HG02610 (cell line): ENCODE results near the gene TTLL5.

Experiments used
- ATAC-seq: cut with Tn5 transposase; IDR thresholded peaks from one replicate; pipeline ENCODE4 v1.9.1; 2021; ENCODE audit warnings: mild to moderate bottlenecking, moderate library complexity; ENCODE audit not compliant: unreplicated experiment

TTLL5 gene

DNA sequence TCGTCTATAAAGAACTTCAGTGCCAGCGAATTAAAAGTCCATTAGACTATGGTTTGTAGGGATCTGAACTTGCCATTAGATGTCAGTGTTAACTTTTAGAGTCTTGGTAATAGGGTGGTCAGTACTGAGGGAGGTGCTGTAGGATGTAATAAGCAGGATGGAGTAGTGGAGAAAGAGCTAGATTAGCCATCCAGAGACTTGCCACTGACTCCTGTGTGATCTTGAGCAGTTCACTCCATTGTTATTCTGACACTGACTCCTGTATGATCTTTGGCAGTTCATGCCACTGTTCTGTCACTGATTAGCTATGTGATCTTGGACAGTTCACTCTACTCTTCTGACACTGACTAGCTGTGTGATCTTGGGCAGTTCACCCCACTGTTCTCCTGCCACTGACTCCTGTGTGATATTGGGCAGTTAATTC, 133.6 kb downstream of the TTLL5 start:
- ATAC-seq, result no peak

DNA sequence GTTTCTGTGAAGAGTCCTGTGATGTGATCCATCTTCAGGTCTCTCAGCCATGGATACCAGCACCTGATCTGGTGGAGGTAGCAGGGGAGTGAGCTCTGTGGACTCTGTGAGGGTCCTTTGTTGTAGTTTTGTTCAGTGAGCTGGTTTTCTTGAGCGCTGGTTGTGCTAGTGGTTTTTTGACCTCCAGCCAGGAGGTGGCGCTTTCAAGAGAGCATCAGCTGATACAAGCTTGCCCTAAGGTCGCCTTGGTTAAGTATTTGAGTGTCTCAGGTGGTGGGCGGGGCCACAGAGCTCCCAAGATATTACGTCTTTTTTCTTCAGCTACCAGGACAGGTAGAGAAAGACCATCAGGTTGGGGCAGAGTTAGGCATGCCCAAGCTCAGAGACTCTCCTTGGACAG, 139.7 kb downstream of the TTLL5 start:
- ATAC-seq, result no peak

DNA sequence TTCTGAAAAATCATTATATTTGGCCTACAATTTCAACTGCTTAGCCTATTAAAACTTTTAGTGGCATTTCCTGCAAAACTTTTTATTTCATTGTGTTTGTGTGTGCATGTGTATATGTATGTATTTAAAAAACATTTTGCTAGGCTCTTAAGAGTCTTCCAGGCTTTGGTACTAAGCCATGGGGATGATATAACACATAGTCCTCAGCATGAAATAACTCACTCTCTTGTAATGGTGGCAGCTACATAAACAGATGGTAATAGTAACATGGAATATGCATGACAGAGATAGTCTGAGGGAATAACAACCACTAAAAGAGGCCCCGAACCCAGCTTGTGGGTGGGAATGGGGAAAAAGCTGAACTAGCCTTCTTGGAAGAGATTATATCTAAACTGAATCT, 141.4 kb downstream of the TTLL5 start:
- no peak for ATAC-seq

DNA sequence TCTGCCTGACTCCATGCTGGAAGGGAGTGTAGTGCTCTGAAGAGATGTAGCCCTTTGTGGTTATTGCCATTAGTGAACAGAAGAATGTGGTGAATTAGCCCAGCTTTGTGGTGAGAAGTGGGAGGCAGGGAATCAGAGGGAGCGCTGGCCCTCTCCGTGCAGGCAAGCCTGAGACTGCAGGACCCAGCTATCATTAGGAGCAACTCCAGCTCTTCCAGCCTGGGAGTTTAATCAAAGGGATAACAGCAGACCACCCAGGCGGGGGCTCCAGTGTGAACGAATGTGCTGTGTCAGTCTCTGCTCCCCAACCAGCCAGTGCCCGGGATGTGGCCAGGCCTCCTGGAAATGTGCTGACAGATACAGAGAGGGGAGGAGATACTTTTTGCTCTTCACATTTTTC, 142.7 kb downstream of the TTLL5 start:
- no peak for ATAC-seq

DNA sequence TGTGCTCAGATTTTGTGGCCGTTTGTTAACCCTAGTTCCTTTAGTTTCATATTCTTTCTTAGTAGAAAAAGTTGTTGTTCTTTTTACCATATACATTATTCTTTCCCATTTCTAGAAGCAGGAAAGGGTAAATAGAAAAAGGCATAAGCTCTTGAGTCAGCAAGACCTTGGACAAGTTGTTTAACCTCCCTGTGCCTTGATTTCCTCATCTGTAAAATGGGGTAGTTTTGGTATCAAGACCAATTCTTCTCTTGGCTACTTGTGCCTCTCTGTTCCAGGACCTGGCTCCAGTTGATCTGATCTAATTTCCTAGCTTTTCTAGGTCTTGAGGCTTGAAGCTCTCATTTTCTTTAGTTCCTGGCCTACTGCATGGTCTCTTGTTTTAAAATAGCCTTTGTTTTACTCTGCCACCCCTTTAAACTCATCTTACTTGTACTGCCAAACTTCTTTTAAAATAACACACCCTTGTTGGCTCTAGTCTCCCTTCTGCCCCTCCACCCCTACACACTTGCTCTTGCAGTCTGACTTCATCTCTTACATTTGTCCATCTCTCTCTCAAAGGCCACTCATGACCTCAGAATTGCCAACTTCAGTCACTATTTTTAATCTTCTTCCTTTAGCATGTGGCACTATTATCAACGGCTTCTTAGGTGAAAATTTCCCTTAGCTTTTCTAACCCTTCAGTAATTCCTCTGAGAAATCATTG, 143.7 kb downstream of the TTLL5 start:
- no peak for ATAC-seq

DNA sequence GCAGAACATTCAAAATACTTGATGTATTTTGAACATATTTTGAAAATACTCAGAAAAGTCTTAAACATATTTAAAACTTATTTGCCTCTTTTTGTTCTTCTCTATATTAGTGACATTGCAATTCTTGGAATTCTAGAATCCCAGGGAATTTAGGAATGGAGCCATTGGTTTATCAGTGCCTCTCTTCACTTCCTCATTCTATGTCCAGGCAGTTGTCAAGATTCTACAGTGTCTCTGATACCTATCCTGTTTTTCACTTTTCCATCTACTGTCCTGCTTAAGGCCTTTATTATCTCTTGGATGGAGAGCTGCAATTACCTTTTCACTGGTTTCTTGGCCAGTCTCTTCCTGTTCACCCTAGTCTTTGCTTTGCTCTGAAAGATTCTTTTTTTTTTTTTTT, 144.6 kb downstream of the TTLL5 start:
- ATAC-seq, result no peak

DNA sequence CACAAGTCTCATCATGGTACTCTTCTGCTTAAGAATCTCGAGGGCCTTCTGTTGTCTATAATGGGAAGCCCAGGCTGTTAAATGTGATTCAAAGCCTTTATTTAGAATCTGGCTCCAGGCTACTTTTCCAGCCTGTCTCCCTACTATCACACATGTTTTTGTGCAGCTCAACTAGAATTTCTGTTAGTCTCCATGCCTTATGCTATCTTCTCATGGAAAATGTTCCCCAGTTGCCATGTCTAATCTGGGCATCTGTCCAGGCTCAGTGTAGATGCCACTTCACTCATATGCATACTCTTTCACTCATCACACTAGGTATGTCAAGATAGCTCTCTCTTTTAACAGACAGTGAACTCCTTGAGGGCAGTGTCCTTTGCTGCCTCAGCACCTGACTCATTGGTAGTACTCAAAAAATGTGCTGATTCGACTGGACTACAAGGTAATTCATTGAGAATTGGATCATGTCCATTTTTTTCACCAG, 145.3 kb downstream of the TTLL5 start:
- ATAC-seq, result no peak

DNA sequence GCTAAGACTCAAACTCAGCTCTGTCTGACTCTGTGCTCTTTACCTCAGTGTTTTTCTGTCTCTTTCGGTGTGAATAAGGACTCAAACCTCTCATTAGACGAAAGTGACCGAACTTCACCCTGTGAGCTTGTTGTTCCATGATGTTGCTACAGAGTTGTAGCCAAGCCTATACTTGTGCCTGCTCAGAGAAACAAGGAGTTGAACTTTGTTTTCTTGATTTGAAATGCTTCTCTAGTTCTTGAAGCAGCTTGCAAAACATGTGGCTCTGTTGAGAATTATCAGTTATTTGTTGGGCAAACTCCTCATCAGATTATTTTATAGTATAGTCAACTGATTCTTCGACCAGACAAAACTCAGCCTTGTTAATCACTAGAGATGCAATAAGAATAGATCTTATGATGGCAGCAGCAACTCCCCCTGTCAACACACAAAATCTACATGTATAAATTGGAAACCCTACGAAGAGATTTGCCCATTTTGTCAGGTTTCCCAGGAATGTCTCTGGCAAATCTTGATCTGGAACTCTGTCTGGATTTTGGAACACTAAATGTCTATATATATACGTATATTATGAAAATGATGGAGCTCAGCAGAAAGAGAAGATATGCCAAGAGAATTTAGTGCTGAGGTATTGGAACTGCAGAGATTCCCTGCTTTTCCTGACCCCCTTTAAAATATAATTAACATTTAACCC, 146.8 kb downstream of the TTLL5 start:
- ATAC-seq, result no peak

DNA sequence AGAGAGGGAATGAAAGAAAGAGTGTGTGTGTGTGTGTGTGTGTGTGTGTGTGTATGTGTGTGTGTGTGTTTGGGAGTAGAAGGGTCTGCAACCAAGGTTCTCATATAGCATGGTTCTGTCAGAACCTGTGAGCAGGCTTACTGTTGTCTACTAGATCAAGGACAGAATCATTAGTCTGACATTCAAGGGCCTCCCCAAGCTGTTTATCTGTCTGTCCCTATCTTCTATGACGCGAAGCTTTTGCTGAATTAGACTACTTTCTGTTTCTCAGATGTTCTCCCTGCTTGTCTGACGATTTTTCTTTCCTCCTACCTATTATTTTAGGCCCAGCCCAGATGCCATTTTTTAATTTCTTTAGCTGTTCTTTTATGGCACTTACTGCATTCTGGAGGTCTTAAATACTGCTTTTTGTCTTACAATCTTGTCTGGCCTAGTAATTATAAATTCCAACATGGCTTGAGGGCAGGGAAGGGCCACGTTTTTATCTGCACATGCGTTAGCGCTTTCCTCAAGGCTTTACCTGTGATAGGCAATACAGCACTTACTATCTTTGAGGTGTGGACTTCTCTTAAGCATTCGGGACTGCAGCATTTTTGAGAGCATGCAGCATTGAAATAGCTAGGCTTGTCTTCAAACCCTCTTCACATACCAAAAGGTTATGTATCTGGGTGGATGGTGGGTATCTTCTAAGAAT, 150.2 kb downstream of the TTLL5 start:
- ATAC-seq, result no peak

DNA sequence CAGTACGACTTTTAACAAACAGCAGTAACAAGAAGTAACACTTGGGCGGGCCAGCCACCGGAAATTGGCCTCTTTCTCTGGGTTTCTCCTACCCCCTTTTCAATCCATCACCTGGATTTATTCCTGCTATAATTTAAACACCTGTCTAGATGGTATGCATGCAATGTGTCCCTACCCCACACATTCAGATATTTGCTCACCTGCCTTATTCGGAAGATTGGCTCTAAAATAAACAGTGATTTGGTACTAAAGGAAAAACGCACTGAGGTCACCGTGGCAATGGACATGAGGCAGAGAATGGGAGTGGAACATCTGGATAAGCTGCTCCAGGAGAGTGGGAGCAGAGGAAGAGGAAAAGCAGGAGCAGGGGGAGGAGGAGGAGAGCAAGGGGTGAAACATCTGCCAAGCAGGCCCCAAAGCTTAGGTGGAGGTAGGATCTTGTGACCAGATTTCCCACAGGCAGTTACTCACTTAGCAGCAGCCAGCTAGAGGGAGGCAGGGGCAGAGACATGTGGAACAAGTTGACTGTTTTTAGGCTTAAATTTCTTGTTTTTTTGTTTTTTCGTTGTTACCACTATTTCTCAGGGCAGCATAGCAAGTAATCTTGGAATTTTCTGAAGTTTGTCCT, 150.9 kb downstream of the TTLL5 start:
- ATAC-seq, result no peak

DNA sequence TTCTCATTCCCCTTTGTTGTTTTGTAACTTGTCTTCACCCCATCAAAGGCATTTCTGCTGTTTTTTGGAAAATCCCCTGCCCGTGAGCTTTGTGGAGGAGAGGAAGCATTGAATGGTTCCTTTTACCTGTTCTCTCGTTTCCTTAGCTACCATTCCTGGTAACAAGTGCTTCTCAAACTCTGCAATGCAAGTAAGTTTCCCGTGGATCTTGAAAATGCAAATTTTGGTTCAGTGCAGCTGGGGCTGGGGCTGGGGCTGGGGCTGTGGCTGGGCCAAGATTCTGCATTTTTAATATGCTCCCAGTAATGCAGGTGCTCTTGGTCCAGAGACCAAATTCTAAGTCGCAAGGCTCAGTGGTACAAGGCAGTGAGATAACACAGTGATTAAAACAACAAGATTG, 151.6 kb downstream of the TTLL5 start:
- no peak for ATAC-seq

DNA sequence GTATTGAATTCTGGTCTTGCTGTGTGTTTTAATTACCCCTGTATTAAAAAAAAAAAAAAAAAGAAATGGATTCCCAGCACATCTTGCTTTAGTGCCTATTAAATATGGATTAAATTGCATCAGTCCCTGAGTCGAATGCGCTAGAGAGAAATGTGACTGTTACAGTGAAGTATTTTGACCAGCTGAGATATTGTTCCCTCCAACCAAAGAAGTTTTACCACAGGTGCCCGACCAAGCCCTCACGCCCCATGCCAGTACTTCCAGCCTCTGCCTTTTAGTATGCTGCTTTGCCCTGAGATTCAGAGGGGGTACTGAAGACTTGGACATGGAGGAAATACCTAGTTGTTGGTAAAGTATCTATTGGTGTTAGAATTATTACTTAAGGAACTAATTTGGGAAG, 159.7 kb downstream of the TTLL5 start:
- no peak for ATAC-seq

DNA sequence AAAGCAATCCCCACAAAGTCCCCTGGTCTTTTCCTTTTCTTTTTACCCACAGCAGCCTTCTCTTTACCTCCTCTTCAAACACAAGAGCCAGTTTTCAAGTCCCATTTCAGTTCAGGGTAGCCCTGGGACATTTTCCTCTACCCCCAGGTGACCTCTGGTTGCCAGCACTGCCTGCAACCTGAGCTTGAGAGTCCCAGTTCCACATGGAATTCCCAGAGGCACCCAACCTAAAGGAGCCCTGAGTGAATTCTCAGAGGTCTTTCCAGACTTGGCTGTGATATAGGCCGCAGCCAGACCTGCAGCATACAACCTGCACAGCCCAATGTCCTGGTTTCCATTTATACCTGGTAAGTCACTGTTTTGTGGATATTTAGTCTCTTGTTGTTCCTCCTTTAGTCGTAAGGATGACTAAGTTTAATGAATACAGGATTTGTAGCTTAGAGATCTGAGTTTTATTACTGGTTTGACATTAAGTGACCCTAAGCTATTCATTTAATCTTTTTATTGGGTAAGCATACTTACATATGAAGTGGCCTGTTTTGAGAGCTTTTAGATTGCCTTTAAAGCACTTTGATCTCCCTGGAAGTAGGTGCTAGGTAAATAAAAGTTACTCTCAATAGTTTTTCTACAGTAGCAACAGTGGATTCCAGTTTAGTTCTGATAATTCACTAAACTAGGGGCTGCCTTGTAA, 160.9 kb downstream of the TTLL5 start:
- no peak for ATAC-seq

DNA sequence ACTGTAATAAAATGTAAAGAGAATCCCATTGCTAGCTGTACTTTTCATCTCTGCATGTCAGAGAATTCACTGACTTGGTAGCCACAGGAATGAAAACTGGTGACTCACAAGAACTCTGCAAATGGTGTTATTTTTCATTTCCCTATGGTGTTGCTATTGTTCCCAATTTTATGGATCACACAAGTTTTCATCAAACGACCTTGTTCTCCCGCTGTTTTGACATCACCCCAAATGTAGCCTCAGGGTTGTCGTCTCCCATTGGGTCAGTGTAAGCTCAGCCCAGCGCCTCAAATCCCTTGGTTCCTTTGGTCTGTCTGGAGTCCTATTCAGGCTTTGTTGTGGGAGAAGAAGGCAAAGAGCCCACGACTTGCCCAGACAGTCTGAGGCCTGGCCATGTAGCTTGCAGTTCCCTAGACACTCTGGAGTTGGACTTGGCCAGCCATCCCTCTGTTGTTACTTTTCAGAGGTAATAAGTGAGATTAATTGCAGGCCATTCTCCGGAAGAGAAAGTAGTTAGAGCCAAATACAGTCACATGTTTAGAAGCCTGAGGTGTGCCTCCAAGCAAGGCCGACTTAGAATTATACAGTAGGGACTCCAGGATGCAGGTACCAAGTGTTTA, 161.6 kb downstream of the TTLL5 start:
- ATAC-seq, result no peak

DNA sequence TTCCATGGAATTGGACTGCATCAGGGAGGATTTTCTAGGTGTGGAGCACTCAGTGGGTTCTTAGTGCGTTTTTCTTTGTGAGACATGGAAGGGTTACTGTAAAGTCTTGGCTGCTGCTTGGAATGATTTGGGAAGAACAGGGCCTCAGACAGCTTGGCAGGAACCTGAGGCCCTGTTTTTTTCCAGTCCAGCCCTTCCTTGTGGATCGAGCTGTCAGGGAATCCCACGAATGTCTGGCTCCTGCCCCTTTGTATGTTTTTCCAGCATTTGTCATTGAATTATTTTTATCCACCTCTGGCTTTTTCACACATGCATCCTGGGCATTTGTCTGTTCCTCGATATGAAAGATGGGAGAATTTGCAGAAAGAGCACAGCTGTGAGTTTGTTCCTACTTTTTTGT, 162.3 kb downstream of the TTLL5 start:
- ATAC-seq, result no peak

DNA sequence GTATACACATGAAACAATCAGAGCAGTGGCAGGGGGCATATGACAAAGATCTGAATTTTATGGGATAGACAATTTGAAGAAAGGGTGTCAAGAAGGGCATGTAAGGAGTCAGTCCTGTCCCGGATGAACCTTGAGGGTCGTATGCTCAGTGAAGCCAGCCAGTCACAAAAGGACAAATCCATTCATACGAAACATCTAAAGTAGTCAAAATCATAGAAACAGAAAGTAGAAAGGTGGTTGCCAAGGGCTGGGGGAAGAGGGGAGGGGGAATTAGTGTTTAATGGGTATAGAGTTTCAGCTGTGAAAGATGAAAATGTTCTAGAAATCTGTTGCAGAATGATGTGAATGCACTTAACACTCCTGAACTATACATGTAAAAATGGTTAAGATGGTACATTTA, 163.3 kb downstream of the TTLL5 start:
- ATAC-seq, result no peak

DNA sequence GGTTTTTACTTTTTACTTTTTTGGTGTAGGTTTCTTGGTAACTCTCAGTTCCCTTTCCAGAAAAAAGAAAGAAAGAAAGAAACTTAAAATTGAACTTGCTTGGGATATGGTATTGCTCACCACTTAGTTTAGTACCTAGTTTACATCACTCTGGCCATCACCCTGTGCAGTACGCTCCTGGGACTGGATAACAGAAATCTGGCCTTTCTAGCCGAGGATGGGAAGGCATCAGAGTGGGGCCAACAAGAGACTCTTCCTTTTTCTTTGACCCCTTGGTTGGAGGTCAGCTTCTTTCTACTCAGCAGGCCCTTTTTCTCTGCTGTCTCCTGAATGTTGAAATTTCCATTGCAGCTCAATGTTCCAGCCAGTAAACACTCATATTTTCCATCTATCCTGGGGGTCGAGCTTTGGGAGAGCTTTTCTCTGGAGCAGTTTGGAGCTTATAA, 164.1 kb downstream of the TTLL5 start:
- no peak for ATAC-seq

DNA sequence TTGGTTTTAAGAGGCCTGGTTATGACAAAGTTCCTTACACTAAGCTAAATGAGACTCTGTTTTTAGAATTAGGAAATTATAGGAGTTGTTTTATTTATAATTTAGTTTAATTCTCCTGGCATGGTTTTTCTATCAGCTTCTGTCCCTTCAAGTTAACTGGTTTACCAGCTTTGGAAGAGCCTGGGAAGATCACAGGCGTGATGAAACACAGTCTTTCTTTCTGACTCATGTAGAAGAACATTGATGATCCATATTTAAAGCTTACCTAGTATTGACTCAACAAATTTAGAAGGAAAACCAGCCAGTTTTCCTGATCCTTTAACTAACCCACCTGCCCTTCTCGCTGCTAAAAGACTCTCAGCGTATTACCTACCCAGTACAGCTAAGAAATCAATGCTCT, 165.6 kb downstream of the TTLL5 start:
- no peak for ATAC-seq

DNA sequence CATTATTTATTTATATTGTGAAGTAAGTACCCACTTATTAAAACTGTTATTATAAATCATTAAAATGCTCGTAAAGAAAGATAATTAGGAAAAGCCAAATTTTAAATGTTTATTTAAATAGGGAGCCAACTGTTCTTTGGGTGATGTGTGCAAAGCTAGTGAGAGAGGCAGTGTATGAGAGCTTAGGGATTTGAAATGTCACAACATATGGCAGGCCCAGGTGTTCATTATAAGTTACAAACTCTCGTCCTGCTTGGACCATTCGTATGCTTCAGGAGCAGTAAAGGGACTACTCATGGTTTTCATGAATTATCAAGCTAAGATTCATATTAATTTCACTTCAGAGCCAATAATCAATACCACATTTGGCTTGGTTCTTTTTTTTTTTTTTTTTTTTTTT, 166.3 kb downstream of the TTLL5 start:
- ATAC-seq, result no peak

DNA sequence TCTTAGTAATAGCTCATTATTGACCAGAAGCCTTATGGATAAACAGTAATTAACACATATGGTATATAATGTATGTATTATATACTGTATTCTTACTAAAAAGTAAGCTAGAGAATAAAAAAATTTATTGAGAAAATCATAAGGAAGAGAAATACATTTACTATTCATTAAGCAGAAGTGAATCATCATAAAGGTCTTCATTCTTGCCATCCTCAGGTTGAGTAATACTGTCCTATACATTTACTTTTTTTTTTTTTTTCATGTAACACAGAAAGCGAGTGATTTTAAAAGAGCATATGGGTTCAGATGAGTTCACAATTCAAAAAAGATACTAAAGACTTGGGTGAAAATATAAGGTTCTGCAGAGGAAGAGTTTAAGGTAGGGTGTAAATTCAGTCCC, 168.3 kb downstream of the TTLL5 start:
- ATAC-seq, result no peak
